G401.6 (cell line): Measurements from ENCODE around the gene PDE3B.
"Not testable (repeated sequence)": the region's sequence is repeated elsewhere in the genome, so short reads cannot be mapped to it uniquely, and the experiment has no call there.

Experiments
- FAIRE-seq: peaks from 2 replicates; lab custom pipeline; 2012; peaks lifted over from hg19 to GRCh38; lab: Jason Lieb, UNC

The PDE3B gene

DNA sequence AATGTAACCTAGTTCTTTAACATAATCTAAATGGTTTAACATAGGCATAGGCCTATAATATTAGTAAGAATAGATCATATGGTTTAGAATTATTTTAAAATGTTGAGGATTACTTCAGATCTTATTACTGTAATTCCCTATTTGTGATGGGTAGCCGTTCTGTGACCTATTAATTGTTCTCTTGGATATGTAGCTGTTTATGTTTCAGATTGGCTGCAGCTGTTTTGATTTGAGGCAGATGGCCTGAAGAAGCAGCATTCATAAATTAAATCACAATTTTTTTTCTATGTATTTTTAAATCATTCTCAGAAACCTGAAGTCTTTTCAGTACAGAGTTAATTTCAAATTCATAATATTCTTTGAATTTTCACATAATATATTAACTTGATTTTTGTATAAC, 104.5 kb downstream of the PDE3B start:
- FAIRE-seq: no peak

DNA sequence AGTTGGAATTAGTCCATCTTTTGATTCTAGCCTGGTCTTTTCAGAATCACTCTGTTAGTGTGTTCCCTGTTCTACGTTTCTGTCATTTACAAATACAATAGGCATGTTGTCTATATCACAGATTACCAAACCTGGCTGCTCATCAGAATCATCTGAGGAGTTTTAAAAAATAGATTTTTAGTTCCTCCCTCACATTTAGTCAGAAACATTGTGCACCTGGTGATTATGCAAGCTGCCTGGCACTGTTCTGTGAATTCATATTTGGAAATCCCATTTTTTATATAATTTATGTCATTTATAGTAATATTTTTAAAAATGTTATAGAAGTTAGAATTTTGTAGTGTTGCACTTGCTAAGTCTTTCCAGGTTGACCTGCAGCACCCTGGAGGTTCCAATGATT, 107.3 kb downstream of the PDE3B start:
- FAIRE-seq: no peak

DNA sequence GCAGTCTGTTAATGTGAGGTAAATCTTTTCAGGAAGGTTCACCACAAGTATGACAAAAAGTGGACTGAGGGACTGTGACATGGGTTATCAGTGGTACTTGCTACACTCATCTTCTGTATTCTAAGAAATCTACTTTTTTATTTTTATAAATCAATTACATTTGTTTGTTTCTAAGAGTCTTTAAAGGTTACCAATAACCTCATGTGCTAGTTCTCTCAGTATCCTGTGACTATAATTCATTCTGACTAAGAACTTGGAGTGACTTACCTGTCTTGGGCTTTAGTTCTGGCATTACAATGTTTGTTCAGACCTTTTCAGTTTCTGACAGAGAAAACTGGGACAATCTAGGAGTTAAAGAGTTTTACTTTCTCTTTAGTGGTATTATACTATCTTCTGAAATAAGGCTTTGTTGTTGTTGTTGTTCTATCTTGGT, 108.4 kb downstream of the PDE3B start:
- FAIRE-seq: no peak

DNA sequence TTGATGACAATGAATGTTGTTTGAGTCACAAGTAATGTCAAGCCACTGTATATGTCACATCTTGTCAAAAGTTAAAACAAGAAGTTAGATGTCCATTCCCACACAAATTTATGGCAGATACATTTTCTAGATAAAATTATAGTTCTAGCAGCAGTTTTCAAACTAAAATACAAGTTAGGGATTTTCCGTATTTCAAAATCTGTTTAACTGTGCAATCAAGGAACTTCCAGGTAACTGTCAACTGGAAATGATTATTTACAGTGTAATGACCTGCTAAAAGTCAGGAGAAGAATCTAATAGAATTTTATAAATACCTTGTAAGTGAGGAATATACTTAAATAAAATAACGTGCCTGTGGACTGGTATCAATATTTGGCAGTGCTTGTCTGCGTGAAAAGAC, 111.5 kb downstream of the PDE3B start:
- no peak for FAIRE-seq

DNA sequence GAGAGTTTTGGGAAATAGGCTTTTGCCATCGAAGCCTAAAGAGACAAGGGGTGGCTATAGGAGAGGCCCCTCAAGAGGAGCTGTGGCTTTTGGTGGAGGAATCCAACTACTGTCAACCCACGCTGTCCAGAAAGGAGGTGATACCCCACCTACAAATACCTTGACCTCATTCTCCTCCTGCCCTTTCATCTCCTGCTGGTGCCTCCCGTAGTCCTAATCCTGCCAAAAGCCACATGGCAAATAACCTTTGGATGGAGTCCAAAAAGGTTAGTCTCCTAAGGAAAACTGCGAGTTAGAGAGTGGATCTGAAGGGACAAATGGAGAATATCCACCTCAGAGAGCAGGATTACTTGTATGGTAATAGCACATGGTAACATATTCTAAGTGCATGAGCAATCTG, 112.7 kb downstream of the PDE3B start:
- no peak for FAIRE-seq

DNA sequence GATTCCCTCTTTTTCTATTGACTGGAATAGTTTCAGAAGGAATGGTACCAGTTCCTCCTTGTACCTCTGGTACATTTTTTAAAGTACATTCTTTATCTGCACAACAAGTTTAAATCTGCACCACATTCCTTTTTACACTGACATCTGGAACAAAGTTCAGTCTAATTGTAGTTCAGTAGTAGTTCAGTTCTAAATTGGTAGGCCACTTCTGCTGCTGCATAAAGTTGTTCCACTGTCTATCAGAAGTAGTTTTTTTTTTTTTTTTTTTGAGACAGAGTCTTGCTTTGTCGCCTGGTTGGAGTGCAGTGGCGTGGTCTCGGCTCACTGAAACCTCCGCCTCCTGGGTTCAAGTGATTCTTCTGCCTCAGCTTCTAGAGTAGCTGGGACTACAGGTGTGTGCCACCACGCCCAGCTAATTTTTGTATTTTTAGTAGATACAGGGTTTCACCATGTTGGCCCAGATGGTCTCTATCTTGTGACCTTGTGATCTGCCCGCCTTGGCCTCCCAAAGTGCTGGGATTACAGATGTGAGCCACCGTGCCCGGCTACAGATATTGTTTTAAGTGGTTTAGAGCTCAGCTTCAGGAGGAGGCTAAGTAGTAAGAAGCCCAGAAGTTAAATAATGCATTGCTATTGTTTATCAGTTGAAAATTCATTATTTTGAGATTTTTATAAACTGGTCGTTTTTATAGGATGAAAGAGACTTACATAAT, 115.9 kb downstream of the PDE3B start:
- not testable (repeated sequence) for FAIRE-seq

DNA sequence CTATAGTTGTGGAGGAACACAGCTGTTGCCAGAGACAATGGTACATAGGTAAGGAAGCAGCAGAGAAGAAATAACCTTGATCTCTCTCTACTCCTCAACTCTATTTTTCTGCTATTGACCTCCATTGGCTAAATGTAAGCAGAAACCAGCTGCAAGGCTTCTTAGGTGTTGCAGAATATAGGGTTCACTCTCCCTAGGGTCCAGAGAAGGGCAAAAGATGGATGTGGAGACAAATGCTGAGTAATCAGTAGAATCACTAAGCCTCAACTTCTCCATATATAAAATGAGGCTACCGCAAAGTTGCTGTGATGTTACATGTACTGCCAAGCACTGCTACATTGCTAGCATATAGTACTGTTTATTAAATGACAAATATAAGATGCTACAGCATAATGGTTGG, 120.6 kb downstream of the PDE3B start:
- FAIRE-seq: no peak

DNA sequence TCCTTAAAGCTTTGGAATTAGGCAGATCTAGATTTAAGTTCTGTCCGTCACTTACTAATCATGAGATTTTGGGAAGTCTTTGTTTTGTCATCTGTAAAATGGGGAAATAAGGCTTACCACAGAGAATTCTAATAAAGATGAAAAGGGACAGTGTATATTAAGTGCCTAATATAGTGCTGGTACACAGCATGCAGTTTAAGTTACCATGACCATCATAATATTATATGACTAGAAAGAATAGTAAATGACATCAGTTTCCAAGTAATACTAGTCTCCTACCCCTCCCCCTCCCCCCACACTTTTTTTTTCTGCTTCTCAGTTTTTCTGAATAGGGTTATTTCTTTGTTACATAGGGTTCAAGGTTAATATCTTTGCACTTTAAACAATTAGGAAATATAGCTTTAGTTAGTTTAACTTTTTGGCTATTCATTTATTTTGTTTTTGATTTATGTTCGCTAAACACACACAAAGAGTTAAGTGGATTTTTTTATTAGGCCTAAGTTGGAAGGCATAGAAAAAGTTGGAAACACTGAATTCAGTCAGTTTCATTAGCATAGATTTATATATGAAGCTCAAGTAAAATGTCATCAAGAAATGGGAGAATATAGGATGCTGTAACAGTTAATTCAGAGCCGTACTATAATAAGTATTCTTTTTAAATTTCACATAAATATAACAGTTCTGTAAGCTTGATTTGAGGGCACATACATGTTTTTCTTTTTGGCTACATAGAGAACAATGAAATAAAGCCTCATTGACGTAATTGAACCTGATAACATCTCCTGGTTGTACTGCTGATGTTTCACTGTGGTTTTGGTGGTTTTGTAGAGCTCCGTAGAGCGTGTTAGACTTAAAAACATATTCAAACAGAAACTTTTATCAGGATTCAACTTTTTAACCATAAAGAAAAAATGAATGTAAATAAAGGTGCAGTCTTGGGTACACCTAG, 121.2 kb downstream of the PDE3B start:
- FAIRE-seq: no peak

DNA sequence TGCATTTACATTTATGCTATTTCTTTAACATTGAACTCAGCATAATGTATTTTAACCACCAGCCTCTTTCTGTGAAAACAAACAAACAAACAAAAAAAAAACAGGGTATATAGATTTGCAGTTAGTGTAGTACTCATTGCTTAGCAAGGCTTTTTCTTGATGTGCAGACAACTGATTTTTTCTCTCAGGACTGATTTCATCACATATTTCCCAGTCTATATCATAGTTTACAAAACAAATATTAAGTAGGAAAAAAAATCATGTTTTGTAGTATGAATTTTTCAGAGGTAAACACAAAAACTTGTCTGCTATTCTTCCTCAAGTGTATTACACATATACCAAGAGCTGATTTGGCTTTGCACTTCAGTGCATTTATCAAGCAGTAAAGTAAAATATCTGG, 123.0 kb downstream of the PDE3B start:
- no peak for FAIRE-seq

DNA sequence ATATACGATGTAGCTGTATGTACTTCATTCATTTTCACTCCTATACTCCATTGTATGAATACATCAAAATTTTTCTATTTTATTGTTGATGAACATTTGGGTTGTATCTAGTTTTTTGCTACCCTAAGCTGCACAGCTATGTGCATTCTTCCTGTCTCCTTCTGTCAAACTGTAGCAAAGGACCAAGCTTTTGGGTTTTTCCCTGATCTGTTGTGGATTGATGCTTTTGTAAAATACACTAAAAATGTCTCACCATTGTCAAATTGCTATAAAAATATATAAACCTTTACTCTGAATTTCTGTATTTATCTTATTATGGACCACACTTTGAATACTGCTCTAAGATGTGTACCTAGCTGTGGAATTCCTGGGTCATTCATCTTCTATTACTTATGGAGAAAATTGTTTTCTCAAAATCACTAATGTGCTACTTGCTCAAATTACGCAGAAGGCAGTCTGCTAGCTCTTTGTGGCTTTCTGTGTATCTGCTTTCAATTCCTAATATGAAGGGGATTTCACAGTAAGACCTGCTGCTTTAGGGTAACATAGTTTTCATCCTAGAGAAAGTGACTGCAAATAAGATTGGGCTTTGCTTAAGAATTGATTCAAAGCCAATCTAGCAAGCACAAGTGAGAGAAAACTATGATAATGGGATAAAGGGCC, 125.1 kb downstream of the PDE3B start:
- FAIRE-seq: no peak

DNA sequence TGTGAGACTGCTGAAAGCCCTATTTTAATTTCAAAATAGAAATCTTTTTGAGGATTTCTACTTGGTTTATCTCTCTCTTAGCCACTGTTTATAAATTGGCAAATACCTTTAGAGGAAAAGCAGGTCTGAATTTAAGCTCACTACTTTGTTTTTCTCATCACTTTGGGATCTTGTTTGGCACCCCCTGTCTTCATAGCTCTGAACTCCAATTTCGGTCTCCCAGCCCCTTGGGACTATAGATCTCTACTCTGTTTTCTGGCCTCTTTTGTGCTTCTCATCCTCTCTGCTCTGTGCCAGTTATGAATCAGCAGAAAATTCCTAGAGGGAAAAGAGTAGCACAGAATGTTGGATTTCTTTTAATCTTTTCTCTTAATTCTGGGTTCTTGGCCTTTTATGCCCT, 130.2 kb downstream of the PDE3B start:
- no peak for FAIRE-seq

DNA sequence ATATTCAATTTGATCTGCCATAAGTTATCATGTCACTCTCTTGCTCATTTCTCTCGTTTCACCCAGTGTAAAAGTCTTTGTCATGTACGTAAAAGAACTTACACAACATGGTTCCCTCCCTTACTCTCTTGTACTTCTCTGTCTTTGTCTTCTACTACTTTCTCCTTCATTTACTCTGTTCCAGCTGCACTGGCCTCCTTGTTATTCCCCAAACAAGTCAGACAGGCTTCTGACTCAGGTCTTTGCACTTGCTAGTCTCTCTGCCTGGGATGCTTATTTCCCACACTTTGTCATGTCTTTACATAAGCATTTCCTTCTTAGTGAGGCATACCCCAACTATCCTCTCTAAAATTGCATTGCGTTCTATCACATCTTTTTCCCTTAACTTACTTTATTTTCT, 131.1 kb downstream of the PDE3B start:
- no peak for FAIRE-seq

DNA sequence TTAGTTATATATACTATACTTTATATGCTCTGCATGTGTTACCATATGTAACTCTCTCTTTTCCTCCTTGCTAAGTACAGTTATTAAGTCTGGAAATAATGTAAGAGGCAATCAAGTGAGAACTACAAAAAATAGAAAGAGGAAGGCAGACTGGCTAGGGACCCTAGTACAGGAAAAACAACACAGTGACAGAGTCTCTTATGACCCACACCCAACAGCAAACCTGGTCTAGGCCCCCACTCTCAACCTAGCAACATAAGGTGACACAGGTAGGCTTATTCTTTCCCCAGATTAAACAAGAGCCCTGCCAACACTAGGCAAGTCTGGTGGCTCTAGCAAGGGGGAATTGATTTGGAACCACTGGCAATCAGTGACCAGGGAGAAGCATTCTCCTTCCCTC, 132.3 kb downstream of the PDE3B start:
- FAIRE-seq: no peak

DNA sequence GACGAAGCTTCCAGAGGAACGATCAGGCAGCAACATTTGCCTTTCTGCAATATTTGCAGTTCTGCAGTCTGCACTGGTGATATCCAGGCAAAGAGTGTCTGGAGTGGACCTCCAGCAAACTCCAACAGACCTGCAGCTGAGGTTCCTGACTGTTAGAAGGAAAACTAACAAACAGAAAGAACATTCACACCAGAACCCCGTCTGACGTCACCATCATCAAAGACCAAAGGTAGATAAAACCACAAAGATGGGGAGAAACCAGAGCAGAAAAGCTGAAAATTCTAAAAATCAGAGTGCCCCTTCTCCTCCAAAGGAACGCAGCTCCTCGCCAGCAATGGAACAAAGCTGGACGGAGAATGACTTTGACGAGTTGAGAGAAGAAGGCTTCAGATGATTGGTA, 134.9 kb downstream of the PDE3B start:
- not testable (repeated sequence) for FAIRE-seq

DNA sequence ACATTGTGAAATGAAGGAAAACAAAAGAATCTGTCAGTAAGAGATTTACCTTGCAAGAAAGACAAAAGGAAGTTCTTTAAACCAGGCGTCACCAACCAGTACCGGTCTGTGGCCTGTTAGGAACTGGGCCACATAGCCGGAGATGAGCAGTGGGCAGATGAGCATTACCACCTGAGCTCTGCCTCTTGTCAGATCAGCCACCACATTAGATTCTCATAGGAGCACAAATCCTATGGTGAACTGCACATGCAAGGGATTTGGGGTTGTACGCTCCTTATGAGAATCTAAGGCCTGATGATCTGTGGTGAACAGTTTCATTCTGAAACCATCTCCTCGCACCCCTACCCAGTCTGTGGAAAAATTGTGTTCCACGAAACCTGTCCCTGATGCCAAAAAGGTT, 140.2 kb downstream of the PDE3B start:
- no peak for FAIRE-seq

DNA sequence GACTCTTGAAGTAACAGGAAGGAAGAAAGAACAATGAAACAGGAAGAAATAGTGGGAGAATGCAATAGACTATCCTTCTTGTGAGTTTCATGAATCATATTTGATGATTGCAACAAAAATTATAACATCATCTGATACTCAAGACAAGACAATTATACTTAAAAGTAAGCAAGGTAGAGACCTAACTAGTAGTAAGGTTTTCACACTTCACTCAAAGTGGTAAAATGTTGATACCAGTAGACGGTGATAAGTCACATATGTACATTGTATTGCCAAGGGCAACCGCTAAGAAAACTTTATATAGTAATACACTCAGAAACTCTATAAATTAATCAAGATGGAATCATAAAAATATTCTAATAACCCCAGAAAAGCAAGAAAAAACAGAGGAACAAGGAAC, 140.6 kb downstream of the PDE3B start:
- no peak for FAIRE-seq

DNA sequence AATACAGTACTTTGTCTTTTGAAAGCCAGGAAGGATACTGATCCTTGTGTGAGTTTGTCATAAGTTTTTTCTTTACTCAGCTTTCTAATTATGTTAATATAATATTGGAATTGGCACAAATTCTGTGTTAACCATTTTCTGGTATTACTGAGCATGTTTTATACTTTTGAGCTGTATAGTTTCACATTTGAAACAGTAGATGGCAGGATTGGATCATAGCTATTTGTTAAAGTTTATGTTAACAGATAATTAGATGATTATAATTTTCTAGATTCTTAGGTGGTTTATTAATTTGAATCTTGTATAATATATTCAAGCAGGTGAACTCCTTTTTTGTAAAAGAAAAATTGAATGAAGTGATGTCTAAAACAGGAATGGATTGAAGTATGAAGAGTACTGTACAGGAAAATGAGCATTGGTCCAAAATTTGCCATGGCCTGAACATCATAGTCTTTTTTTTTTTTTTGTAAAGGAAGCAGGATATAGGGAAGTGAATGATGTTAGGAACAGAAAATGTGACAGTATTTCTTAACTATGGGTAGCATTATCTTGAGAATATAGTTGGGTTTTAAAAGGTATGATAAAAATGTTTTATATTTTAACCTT, 146.4 kb downstream of the PDE3B start:
- peak; percentile 90 for FAIRE-seq

DNA sequence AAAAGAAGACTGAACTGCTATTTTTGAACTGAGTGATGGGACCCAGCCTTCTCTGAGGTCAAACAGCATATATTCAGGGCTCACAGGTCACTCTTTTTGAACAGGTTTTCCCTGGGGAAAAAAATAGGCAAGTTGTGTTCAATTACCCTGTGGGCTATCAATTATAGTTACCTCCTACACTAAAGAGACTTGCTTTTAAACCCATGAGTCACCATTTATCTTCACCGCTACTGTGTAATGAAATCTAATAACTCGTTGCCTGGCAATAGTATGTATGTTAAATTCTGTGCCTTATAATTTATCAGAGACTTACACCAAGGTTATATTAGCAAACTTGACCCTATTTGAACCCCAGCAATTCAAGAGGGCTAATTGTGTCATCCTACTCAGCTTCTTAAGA, 149.9 kb downstream of the PDE3B start:
- no peak for FAIRE-seq

DNA sequence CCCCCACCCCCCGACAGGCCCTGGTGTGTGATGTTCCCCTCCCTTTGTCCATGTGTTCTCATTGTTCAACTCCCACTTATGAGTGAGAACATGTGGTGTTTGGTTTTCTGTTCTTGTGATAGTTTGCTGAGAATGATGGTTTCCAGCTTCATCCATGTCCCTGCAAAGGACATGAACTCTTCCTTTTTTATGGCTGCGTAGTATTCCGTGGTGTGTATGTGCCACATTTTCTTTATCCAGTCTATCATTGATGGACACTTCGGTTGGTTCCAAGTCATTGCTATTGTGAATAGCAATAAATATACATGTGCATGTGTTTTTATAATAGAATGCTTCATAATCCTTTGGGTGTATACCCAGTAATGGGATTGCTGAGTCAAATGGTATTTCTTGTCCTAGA, 152.4 kb downstream of the PDE3B start:
- not testable (repeated sequence) for FAIRE-seq

DNA sequence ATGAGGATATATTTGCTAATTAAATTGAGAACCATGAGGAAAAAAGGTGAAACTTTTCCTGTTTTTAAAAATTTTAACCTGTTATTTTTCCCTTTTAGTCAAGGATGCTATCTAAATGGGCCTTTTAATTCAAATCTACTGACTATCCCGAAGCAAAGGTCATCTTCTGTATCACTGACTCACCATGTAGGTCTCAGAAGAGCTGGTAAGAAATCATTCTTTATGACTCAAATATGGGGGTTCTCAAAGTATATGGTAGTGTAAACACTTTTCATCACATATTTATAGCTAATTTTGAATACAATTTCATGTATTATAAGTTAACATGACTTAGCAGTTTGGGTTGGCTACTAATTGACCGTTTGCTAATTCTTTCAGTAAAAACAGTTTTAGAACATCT, 160.2 kb downstream of the PDE3B start:
- no peak for FAIRE-seq

DNA sequence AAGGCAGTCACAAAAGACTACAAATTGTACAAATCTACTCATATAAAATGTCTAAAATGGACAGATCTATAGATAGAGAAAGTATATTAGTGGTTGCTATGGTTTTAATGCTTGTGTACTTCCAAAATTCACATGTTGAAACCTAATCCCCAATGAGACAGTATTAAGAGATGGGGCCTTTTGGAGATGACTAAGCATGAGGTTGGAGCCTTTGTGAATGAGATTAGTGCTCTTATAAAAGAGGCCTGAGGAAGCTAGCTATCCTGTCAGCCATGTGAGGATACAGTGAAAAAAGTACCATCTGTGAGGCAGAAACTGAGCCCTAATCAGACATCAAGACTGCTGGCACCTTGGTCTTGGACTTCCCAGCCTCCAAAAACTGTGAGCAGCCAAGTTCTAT, 165.9 kb downstream of the PDE3B start:
- FAIRE-seq: no peak

DNA sequence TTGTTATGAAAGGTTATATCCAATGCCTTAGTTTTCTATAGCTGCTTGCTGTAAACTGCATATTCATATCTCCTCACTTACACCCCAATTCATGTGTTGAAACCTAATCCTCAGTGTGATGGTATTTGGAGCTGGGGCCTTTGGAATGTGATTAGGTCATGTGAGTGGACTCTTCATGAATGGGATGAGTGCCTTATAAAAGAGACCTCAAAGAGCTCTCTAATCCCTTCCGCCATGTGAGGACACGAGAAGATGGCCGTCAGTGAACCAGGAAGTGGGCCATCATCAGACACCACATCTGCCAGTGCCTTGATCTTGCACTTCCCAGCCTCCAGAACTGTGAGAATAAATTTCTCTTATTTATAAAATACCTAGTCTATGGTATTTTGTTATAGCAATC, 169.2 kb downstream of the PDE3B start:
- no peak for FAIRE-seq

DNA sequence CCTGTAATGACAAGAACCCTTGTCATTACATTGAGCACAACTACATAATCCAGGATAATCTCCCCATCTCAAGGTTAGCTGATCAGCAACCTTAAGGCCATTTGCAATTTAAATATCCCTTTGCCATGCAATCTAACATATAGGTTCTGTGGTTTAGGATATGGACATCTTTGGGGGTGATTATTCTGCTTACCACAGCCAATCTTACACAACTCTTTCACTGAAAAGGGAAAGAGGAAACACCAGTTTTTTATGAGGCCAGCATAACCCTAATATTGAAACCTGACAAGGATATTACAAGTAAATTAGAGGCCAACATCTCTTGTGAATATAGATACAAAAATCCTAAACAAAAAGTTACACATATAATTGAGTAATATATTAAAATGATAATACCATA, 169.9 kb downstream of the PDE3B start:
- no peak for FAIRE-seq
